GM12873 (cell line): ENCODE results near the gene RASA3.

Experiments used
- TF ChIP-seq, protein P1 (sequence below): IDR thresholded peaks from 2 replicates; pipeline ENCODE4 v1.5.1; 2012; ENCODE audit warnings: low read depth, mild to moderate bottlenecking, moderate library complexity, low read length, control low read depth; ENCODE audit not compliant: insufficient read depth; ENCODE audit errors: missing control alignments

The RASA3 gene

DNA sequence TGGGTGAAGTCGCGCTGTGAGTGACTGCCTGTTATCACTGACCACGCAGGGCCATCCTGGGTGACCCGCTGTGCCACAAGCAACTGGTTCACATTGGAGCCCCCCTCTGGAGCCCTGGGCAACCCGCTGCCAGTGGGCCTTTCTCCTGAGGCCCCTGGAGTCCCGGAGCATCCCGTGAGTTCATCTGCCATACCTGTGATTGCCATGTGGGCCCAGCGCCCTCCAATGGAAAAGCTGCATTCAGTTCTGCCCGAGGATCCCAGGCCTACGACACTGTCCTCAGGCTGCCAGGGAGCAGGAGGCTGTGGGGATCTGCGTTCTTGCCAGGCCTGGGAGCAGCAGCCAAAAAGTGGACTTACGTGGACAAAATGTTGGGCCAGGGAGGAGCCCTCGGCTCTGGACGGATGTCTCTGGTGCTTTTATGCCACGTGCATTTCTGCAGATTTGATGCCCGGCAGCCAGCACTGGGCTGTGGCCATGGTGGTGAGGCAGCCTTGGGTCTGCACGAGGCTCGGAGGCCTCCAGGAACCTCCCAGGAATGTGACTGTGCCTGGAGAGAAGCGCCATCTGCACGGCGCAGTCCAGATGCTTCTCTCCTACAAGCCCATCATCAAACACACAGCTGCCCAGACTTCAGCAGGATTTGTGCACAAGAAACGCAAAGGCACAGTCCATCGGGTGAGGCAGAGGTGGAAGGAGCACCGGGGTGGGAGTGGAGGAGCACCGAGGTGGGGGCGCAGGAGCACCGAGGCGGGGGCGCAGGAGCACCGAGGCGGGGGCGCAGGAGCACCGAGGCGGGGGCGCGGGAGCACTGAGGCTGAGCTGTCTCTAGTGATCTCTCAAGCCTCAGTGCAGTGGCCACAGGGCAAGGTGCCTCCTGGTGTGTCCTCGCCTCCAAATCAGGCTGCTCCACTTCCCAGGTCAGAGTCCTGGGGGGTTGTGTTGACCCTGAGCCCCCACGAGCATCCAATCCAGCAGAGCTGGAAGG, 202.5 kb downstream of the RASA3 start:
- TF ChIP-seq, protein P1, sequence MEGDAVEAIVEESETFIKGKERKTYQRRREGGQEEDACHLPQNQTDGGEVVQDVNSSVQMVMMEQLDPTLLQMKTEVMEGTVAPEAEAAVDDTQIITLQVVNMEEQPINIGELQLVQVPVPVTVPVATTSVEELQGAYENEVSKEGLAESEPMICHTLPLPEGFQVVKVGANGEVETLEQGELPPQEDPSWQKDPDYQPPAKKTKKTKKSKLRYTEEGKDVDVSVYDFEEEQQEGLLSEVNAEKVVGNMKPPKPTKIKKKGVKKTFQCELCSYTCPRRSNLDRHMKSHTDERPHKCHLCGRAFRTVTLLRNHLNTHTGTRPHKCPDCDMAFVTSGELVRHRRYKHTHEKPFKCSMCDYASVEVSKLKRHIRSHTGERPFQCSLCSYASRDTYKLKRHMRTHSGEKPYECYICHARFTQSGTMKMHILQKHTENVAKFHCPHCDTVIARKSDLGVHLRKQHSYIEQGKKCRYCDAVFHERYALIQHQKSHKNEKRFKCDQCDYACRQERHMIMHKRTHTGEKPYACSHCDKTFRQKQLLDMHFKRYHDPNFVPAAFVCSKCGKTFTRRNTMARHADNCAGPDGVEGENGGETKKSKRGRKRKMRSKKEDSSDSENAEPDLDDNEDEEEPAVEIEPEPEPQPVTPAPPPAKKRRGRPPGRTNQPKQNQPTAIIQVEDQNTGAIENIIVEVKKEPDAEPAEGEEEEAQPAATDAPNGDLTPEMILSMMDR = no peak

DNA sequence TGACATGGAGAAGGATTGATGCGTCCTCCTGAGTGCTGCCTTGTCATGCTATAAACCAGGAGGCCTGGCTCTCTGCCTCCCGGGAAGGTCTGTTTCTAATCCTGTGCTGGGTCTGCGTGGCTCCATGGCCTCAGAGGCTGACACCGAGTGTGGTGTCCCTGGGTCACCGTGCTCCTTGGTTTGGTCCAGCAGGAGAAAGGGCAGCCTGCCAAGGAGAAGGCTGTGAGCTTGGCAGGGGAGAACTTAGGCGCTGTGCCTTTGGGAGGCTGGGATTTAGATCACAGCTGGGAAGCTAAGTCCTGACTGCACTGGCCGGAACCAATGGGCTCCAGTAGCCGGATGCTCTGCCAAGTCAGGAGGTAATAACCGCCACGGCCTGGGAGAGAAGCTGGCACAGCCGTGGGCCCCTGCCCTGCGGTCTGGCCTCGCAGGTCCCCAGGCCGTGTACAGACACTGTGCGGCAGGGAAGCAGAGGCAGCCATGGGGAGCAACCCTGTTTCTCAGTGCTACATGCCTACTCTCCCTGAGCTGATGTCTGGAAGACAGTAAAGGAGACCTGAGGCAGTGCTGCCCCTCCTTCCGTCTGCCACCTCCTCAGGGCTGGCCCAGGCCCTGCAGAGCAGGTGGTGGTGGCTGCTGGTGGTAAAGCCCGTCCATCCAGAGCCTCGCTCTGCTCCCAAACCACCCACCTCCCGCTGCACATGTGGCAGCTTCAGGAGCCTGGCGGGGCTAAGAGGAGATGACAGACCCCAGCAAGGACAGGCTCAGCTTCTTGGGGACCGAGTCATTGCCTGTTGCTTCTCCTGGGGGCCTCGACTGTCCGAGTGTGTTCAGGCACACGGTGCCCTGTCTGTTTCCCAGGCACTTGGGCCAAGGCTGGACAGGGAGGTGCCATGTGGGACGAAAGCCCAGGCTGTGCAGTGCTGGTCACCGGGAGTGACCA, 203.5 kb downstream of the RASA3 start:
- TF ChIP-seq, protein P1 = no peak
